Measurements from ENCODE around the gene KLHDC1. TPM values are rescaled to one million over a fixed set of nuclear protein-coding genes. Genes with fewer than 3 reads are reported as not detected.
"Not testable (repeated sequence)": the region's sequence is repeated elsewhere in the genome, so short reads cannot be mapped to it uniquely, and the experiment has no call there.

The KLHDC1 gene
- total RNA-seq, 1 donor from 2014 or later = 2.1 TPM

DNA sequence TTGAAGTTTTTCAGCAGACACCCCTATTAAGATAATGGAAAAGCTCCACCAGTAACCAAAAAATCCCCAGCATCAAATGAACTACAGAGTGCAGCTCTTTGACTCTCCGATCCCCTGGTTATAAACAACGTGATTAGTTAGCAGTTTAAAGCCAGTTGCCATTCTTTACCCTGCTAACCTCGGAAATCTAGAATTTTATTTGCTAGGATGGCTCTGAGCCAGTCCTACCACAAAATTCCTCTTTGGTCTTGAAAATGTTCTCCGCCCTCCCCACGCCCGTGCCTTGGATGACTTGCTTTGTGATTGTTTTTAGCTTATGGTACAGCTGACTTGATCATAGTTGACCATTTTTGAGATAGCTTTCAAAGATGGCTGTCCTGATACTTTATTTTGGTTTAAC lies 76.3 kb downstream of the KLHDC1 start:
- Mint-ChIP-seq H3K4me1 (peaks cover 37% of the 10 kb centered on the region), H3K4me3 (peak overlapping the region; percentile 98), H3K36me3 (ENCODE audit: low read depth) (no peaks in the 10 kb centered on the region), H3K27ac (ENCODE audit: unreplicated experiment) (peak overlapping the region; percentile 98), H3K27me3 (ENCODE audit: low read depth) (no peaks in the 10 kb centered on the region), H3K9me3 (no peaks in the 10 kb centered on the region)
- TF ChIP-seq CTCF (conservative IDR thresholded peaks at IDR 0.05) = no peak
- DNase-seq (ENCODE audit: low read depth, low spot score) = no peak

DNA sequence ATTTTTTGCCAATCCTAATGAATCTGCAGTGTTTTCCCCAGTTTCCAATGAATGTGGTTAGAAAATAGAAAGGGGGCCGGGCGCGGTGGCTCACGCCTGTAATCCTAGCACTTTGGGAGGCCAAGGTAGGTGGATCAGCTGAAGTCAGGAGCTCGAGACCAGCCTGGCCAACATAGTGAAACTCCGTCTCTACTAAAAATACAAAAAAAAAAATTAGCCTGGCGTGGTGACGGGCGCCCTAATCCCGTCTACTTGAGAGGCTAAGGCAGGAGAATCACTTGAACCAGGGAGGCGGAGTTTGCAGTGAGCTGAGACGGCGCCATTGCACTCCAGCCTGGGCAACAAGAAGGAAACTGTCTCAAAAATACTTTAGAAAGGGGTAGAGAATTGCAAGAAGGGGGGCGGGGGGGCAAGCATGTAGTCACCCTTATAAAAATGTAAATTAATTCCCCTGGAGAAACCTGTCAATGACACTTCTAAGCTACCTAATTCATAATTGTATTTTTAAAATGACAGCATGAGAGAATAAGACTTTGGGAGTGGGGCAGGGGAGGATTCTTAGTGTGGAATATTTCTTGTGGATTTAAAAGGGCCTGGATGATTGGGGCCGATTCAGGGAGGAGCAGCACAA lies 76.8 kb downstream of the KLHDC1 start:
- Mint-ChIP-seq H3K36me3 (ENCODE audit: low read depth) (no peaks in the 10 kb centered on the region), H3K27me3 (ENCODE audit: low read depth) (no peaks in the 10 kb centered on the region), H3K9me3 (no peaks in the 10 kb centered on the region), H3K4me1 (peaks cover 37% of the 10 kb centered on the region), H3K27ac (ENCODE audit: unreplicated experiment) (peak overlapping the region; percentile 98), H3K4me3 (peak overlapping the region; percentile 98)
- DNase-seq (ENCODE audit: low read depth, low spot score) = no peak
- no peak for TF ChIP-seq CTCF (conservative IDR thresholded peaks at IDR 0.05)

GRCh38 chr14:49770212-49770817 lies 77.4 kb downstream of the KLHDC1 start:
- Mint-ChIP-seq H3K4me1 (peaks cover 37% of the 10 kb centered on the region), H3K4me3 (peak overlapping the region; percentile 98), H3K36me3 (ENCODE audit: low read depth) (no peaks in the 10 kb centered on the region), H3K27me3 (ENCODE audit: low read depth) (no peaks in the 10 kb centered on the region), H3K27ac (ENCODE audit: unreplicated experiment) (no peak overlapping the region), H3K9me3 (no peaks in the 10 kb centered on the region)
- TF ChIP-seq CTCF (conservative IDR thresholded peaks at IDR 0.05) = no peak
- DNase-seq (ENCODE audit: low read depth, low spot score) = no peak

- H3K36me3 Mint-ChIP-seq (ENCODE audit: low read depth); H3K27me3 Mint-ChIP-seq (ENCODE audit: low read depth); H3K27ac Mint-ChIP-seq (ENCODE audit: unreplicated experiment); H3K9me3 Mint-ChIP-seq; DNase-seq (ENCODE audit: low read depth, low spot score): not testable (repeated sequence)
- H3K4me3 Mint-ChIP-seq = peak overlapping the region; percentile 43
- peaks cover 37% of the 10 kb centered on the region for H3K4me1 Mint-ChIP-seq
These were observed 78.8 kb downstream of the KLHDC1 start for GRCh38 chr14:49771691-49772090.

DNA sequence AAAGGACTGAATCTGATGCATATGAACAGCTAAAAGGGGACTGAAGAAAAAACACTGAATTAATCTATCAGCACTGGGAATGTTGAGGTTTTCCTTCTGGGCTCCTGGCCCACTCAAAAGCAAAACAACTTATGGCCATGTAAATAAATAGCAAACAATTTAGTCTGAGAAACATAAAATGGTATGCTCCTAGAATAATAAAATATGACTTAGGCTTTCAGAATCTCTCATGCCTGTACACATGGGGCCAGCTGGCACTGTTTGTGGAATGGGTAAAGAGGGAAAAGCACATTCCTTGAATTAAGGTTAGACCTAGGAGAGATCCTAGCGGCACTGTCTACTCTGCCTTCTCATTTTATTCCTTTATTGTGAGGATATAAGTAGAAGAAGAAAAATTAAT lies 81.2 kb downstream of the KLHDC1 start:
- peaks cover 24% of the 10 kb centered on the region for H3K4me1 Mint-ChIP-seq
- H3K27me3 Mint-ChIP-seq (ENCODE audit: low read depth) = no peaks in the 10 kb centered on the region
- H3K9me3 Mint-ChIP-seq = no peaks in the 10 kb centered on the region
- H3K36me3 Mint-ChIP-seq (ENCODE audit: low read depth) = peaks cover 3% of the 10 kb centered on the region
- DNase-seq (ENCODE audit: low read depth, low spot score) = no peak
- no peak for TF ChIP-seq CTCF (conservative IDR thresholded peaks at IDR 0.05)
- H3K4me3 Mint-ChIP-seq = peak overlapping the region; percentile 41
- H3K27ac Mint-ChIP-seq (ENCODE audit: unreplicated experiment) = no peak overlapping the region

DNA sequence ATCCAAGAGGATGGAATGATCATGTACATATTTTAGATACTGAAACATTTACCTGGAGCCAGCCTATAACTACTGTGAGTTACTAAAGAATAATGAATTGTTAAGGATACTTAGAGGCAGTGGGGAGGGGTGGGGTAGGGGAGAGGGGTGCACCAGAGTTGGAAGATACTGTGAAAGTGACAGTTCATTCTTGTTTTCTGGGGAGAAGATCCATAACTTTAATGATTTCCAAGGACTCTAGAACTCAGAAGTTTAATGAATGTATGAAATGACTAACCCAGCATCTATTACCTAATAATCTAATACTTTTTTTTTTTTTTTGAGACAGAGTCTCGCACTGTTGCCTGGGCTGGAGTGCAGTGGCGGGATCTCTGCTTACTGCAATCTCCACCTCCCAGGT lies 85.5 kb downstream of the KLHDC1 start:
- no peaks in the 10 kb centered on the region for H3K4me1 Mint-ChIP-seq
- TF ChIP-seq CTCF (conservative IDR thresholded peaks at IDR 0.05) = no peak
- DNase-seq (ENCODE audit: low read depth, low spot score) = no peak
- H3K4me3 Mint-ChIP-seq = no peak overlapping the region
- H3K27me3 Mint-ChIP-seq (ENCODE audit: low read depth) = no peaks in the 10 kb centered on the region
- peaks cover 5% of the 10 kb centered on the region for H3K36me3 Mint-ChIP-seq (ENCODE audit: low read depth)
- no peak overlapping the region for H3K27ac Mint-ChIP-seq (ENCODE audit: unreplicated experiment)
- H3K9me3 Mint-ChIP-seq = no peaks in the 10 kb centered on the region

- H3K27me3 Mint-ChIP-seq (ENCODE audit: low read depth); H3K4me1 Mint-ChIP-seq; H3K36me3 Mint-ChIP-seq (ENCODE audit: low read depth); H3K4me3 Mint-ChIP-seq; H3K27ac Mint-ChIP-seq (ENCODE audit: unreplicated experiment); H3K9me3 Mint-ChIP-seq; DNase-seq (ENCODE audit: low read depth, low spot score): not testable (repeated sequence)
These were observed 88.1 kb downstream of the KLHDC1 start for GRCh38 chr14:49781040-49781439.
